Activated CD8-positive, alpha-beta memory T cell treated with anti-CD3 and anti-CD28 coated beads, Interleukin-2, amount 50 U/mL, for 1 hour (primary cell): ENCODE results near the gene KCNMB2.

Experiments used
- DNase-seq: peaks from one replicate; pipeline ENCODE4 v3.0.0-alpha.2; 2020; ENCODE audit errors: extremely low read depth

KCNMB2 gene

DNA sequence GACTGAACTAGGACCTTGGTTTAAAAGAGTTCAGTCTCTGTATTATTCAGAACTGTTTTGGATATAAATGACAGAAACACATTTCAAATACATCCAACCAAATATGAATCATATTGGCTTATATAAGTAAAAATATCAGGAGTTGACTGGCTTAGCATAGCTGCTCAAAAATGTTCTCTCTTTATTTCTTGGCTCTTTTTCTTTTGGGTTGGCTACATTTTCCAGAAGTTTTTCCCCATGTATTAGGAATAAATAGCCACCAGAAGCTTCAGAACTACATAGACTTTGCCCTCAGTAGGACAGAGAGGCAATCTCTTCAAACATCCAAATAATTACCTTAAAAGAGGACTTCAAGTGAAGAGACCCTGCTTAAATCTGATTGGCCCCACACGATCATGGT is 32.7 kb downstream of the KCNMB2 start:
- DNase-seq, result no peak

DNA sequence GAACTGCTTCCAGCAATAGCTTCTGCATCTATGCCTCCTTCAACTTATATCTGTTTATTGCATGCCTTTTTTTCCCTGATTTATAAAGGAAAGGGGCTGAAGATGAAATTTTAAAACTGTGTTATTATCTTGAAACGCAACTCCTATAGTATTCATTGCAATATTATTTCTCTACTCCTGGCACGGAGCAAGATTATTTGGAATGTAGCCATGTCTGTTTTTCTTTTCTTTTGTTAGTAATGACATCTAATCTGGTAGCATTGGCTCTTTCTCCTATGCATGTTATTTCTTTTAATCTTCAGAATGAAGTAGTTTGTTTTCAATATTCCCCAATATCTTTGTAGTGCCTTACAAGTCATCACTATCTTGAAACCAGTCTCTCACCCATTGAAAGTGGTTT is 33.6 kb downstream of the KCNMB2 start:
- no peak for DNase-seq

DNA sequence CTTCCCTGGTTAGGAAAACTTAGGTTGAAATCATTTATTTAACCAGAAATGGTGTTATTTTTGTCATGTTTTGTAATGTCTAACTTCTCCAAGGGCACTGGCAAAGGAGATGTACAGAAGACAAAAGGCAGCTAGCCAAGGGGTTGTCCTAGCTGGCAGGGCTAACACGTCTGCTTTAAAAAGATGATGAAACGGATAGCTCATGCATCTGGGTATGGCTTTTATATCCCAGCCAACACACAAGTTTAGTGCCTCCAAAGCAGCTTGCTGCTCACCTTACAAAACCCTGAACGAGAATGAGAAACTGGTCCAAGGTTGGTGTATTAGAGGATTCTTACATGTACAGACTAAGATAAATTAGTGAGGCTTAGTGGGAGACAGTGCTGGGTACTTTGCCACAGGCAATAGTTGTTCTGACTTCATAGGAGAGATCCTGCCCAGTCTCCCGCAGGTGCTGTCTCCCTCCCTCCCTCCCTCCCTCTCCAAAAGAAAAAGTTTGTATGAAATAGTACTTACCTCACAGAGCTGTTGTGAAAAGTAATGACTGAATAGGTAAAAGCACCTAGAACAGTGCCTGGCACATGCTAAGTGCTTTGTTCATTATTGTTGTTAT is 47.8 kb downstream of the KCNMB2 start:
- DNase-seq, result no peak

DNA sequence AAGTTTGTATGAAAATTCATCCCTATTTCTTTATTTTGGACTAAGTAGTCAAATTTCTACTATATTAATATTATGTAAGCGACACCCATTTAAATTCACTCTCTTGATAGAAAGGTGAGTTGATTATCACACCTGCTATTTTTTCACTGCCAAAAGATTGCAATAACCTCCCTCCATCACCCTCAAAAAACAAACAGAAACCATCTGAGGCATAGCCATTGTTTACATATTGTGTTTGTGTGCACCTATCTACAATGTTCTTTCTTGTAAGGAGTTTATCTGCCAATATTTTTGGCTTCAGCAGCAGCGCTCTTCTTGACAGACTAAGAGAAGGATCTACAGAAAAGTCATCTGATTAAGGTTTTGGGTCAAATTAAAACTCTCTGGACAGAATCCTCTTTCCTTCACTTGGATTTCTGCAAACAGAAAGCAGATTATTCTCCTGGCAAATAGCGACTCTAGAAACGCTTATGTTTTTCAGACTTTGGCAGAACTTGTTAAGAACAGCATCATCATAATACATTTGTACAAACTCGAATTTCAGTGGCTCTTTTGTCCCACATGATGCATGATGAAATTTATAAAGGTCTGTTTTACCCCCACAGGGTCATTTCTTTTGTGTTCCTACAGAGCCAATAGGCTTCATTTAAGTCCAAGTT is 48.6 kb downstream of the KCNMB2 start:
- no peak for DNase-seq

DNA sequence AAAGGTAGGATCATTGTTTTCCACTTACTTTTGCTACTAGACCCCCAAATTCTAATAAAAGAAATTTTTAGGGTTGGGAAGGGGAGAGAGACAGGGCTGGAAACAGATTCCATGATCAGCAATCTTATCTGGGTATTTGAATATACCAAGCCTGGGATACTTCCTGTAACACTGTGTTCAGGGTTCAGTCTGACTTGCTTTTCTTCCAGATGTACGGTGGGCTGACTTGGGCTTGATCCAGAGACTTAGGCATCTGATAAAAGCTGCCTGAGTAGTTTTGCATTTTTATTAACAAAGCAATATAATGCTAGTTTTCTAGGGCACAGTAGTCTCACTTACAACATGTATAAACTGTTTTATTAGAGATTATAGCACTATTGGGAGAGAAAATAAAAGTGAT is 49.2 kb downstream of the KCNMB2 start:
- DNase-seq, result no peak

DNA sequence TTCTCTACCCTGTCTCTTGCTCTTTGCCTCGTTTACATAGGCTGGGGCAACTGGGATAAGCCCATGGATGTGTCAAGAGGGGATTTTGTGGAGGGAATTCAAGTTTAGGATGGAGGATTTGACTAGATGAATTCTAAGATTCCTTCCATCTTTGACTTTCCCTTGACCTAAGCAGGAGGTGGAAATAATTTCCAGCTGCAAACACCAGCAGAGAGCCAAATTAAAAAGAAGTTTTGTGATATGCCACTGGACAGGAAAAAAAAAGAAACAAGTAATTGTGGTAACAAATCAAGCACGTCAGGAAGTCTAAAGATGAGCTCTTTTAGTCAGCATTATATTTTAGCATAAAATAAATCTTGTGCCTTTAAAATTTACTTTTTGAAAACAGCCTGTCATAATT is 49.8 kb downstream of the KCNMB2 start:
- no peak for DNase-seq

DNA sequence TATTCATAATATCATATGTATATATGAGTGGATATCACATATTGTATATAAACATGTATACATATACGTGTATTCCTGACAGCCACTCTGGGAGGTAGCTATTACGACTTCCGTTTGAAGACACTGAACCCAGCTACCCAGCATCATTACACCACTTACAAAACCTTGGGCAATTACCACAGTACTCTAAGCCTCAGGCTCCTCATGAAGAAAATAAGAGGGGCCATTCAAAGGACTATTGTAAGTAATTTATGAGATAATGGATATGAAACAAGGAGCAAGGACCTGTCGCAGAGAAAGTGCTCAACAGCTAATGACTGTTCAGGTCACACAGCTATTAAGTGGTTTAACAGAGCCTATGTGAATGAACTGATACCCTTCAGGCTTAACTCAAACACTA is 52.4 kb downstream of the KCNMB2 start:
- DNase-seq, result no peak

DNA sequence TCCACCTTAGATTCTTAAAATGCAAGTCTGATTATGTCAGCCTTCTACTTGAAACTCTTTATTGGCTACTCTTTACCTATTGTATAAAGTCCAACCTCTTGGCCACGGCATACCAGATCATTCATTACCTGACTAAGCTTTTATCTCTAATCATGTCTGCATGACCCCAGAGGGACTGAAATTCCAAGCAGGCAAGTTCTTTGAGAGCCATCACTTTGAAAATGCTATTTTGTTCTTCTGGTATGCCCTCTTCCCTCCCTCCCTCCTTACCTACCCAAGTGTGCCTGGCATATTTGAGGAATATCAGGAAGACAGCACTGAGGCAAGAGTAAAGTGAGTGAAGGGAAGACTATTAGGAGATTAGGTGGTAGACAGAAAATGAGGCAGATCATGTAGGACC is 57.5 kb downstream of the KCNMB2 start:
- no peak for DNase-seq

DNA sequence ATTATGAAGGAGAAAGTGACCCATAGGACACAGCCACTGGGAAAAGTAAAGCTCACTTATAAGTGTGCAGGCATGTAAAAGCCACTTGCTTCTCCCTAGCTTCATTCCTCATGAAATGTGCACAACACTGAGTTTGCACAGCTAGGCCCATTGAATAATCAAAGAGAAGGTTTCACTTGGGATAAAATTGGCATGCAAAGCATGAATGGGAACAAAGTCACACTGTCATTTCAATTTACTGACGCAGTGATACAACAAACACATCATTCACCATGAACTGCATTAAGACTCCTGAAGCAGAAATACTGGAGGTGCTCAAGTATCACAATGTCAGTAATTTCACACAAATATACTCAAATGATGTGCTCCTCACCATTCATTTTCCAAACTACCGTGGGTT is 61.1 kb downstream of the KCNMB2 start:
- DNase-seq, result no peak

DNA sequence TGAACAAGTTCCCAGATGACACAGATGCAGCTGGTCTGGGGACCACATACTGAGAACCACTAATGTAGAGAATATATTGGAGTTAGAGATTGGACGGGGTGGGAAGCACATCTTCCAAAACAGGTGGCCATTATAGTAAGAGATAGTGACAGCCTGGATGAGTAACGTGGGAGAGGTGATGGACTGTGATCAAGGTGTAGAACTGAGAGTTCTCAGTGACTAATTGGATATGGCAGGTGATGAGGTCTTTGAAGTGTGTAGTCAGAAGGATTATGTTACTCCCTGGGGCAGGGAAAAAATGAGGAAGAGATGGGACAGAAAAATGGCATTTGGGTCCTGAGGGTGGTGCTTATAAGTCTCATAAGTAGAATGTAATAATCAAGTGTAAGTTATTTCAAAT is 66.6 kb downstream of the KCNMB2 start:
- no peak for DNase-seq

DNA sequence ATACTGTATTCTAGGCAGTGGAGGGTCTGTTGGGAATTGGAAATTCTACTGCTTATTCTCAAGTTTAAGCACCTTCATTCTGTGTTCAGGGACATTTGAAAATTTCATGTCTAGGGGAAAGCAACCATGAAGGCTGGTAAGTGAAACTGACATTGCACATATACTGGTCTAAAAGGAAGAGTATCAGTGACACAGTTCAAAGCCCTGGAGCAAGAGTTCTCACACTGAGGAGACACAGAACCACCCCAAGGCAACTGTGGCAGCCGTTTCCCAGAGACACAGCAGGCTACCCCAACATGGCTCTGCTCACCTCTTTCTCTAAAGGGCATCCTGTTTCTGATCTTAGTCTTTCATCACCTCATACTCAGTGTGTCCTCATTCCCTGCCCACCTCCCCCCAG is 67.5 kb downstream of the KCNMB2 start:
- DNase-seq, result no peak

DNA sequence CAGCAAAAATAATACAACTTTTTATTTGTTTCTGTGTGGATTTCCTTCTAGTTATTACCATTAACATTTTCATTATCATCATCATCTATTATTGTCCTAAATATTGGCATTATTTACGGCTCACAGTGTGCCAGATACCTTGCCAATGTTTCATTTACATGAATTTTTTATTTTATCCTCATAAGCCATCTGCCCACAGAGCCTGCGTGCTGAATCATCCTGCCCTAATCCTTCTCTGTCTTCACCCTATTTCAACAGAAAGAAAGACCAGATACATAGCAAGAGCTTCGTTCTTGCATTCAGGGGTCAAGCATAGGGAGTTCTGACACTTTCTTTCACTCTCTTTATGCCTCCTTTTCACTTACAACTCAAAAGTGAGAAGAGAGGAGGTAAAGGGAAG is 82.0 kb downstream of the KCNMB2 start:
- no peak for DNase-seq

DNA sequence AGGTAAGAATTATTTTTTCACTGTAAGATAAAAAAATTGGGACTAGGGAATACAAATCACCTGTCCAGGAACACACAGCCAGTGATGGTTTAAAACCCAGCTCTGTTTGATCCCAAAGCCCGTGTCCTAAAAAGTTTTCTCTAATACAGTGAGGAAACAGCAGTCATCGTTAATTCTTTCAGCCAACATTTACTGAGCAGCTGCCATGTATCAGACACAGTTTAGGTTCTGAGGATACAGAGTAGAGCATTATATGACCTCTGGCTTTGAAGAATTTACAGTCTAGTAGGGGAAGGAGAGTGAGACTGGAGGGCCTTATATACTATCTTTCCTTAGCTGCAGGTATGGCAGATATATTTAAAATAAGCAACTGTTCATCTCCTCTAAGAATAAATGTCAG is 82.7 kb downstream of the KCNMB2 start:
- DNase-seq, result no peak

DNA sequence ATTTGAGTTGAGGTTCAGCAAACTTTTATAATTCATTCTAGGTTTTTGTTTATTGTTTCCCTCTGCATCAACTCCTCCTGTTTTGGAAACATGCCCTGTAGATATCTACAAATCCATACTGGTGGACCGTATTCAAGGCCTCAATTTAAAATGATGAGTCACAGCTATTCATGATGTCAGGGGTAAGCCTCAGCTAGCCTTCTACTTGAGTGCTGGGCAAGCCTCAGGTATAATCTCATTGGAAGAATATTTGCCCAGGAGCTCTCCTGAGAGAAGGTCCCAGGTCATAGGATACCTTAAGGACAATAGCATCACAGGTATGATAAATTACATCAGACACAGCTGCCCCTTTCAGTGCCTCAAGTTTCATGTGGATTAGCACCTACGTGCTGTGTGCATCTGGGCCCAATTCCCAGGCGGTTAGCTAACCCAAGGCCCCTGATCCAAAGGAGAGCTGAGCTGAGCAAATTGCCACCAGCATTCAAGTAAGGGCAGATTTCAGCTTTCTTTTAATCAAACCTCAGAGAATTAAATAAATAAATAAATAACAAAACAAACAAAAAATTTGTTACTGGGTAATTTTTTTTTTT is 87.5 kb downstream of the KCNMB2 start:
- DNase-seq, result no peak

DNA sequence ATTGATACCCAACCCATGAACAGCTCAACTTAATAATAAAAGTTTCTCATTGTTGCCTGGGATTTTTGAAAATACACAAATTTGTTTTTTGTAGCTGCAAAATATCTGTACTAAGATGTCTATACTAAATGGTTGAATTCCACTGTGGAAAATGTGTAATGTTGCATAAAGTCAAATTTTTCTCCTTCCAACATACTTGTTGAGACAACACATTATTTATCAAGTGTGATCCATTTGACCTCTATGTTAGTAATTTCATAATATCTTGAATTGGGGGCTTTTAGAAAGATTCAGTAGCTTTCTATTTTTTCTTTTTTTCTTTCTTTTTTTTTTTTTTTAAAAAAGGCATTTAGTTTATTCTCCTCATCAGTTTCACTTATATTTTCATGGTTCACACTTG is 88.0 kb downstream of the KCNMB2 start:
- DNase-seq, result no peak

DNA sequence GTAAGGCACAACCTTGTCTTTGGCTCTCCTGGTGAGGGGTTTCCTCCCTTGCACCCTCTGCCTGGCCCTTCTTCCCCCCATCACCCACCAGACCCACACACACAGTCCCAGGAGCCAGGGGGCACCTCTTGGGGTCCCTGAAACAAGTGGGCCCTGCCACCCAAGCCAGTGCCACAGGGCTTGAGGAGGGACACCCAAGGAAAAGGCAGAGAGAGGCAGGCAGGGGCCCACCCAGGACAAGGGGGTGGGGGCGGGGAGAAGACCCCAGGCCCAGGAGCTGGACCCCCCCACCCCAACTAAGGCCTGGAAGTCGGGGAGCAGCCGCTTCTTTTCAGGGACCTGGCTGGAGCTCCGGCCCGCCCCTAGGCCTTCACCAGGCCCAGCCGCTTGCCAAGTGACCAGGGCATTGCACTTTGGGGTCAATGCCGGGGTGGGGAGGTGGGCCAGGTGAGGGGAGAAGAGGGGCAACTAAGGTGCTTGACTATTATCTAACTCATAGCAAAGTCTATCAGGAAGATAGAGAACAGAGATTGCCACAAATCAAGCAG is 88.9 kb downstream of the KCNMB2 start:
- no peak for DNase-seq

DNA sequence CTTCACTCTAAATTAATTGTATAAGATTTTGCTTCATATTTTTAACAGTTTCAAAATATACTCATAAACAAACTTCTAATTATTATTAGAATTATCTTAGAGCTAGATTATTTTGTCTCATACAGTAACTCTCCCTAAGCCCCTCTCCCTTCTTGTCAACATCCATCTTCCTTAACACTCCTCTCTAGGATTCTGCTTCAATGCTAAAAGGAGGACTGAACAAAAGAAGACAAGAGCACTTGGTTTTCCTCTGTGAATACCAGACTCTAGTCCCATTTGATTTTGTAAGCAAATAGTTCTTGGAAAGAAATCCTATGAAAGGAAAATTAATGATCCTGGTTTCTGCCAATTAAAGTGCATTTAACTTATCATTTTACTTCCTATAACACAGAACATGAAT is 91.8 kb downstream of the KCNMB2 start:
- no peak for DNase-seq

DNA sequence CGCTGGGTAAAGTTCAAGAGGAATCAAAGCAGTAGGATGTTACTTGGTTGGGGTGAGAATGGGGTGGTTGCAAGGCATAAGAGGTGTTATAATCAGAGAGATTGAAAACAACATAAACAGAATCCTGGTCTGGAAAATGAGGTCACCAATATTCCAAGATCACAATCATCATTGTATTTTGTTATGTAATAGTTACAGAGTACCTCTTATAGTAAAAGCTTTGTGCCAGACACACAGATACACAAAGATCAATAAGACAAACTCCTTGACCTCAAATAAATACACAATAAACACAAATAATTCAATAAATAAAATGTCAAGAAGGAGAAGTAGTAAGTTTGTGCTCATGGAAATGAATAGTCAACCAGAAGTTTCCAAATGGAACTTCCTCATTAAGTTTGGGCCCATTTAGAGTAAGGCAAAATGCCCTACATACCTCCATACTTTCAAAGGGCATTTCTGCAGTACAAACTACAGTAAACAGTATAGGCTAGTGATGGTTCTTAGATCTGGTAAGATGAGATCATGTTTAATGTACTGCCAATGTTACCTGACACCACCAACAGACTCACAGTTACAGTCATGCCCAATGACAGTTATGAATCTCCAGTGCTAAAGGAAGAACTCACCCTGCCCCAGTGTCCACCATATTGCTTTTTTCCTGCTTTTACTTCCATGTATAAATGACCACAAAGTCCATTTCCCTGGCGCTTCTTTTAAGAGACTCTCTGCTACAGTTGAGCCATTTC is 93.4 kb downstream of the KCNMB2 start:
- no peak for DNase-seq

DNA sequence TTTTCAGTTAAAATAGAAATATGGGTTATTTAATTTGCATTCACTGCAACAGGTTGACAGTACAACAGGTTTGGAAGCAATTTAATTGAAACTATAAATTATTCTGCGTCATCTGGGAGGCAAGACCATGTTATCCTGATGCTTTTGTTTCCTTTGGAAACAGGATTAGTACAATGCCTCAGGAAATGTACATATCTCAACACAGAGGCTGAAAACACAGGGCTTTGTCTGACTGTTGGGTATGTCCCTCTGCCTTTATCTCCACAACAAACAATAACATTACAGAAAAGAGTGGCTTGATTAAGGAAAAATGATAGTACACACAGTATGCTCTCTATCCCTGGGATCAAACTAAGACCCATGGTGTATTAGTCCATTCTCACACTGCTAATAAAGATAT is 95.7 kb downstream of the KCNMB2 start:
- no peak for DNase-seq

DNA sequence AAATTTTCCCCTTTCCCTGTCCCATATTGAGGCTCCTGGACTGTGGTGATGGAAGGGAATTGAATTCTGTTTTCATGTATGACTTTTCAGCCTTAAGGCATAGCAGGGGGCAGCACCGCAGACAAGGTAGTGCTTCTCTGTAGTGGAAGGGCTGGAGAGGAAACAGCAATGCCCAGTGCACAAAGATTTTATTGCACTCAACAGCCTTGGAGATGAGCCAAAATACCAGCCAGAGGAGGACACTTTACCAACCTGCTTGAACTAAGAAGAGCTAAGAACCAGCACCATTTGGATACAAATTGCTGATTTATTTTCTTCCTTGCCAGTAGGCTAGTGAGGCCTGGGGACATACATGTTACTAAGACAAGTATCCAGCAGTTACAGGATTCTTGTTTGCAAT is 98.7 kb downstream of the KCNMB2 start:
- no peak for DNase-seq

DNA sequence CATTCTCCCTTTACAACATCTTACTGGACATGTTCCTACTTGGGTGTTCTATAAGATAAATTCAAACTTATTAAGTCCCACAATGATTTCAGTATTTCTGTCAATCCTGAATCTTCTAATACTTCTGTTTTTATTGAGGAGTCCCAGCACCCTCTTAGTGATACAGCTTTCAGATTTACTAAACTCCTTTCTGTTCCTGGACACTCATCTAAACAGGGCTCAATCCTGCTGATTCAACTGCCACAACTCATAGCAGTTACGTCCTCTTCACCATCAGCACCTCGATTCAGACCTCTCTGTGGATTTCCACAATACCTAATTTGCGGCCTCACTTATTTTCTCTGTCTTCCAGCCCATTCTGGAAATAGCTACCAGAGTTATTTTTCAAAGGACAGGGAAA is 101.6 kb downstream of the KCNMB2 start:
- no peak for DNase-seq

DNA sequence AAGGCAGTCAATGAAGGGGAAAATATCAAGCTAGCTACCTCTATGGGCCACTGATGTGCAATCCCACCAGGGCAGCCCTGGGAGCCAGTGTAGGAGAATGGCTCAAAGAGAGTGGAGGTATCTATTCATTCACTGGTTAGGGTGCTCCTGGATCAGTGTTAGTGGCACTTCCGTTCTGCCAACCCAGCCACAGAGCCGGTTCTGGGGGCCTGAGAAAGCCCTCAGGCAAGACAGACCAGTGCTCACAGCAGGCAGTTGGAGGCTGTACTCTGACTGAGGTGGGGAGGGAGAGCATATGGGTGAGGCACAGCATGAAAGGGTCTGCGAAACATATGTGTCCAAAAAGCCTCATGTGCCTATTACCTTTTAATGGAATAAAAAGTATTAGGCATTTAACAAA is 109.3 kb downstream of the KCNMB2 start:
- DNase-seq, result no peak
